Suppressor macrophage treated with lipopolysaccharide for 4 hours (primary cell): Measurements from ENCODE around the gene CSMD2.
"Not testable (repeated sequence)": the region's sequence is repeated elsewhere in the genome, so short reads cannot be mapped to it uniquely, and the experiment has no call there.

ENCODE experiments used
- DNase-seq: peaks from one replicate; pipeline ENCODE4 v3.0.0-alpha.2; 2020

The CSMD2 gene

GRCh38 chr1:33516428-33516827 is 648.6 kb downstream of the CSMD2 start:
- DNase-seq = no peak

- DNase-seq = no peak
These were observed 649.4 kb downstream of the CSMD2 start for GRCh38 chr1:33515607-33516006.

- no peak for DNase-seq
These were observed 649.9 kb downstream of the CSMD2 start for GRCh38 chr1:33515112-33515511.

GRCh38 chr1:33512226-33513011 is 652.6 kb downstream of the CSMD2 start:
- no peak for DNase-seq

GRCh38 chr1:33509276-33509675 is 655.8 kb downstream of the CSMD2 start:
- DNase-seq = not testable (repeated sequence)

- no peak for DNase-seq
These were observed 656.9 kb downstream of the CSMD2 start for GRCh38 chr1:33508151-33508550.

GRCh38 chr1:33507661-33508060 is 657.4 kb downstream of the CSMD2 start:
- DNase-seq = no peak

GRCh38 chr1:33503506-33503905 is 661.5 kb downstream of the CSMD2 start:
- DNase-seq = no peak

- DNase-seq = no peak
These were observed 662.3 kb downstream of the CSMD2 start for GRCh38 chr1:33502726-33503125.

- DNase-seq = no peak
These were observed 663.3 kb downstream of the CSMD2 start for GRCh38 chr1:33501774-33502173.

- peak; percentile 19 for DNase-seq
These were observed 663.7 kb downstream of the CSMD2 start for GRCh38 chr1:33501309-33501708.

- no peak for DNase-seq
These were observed 664.5 kb downstream of the CSMD2 start for GRCh38 chr1:33500547-33500946.

GRCh38 chr1:33497410-33497809 is 667.6 kb downstream of the CSMD2 start:
- DNase-seq = no peak

GRCh38 chr1:33494929-33495328 is 670.1 kb downstream of the CSMD2 start:
- no peak for DNase-seq

- no peak for DNase-seq
These were observed 676.4 kb downstream of the CSMD2 start for GRCh38 chr1:33488624-33489023.

GRCh38 chr1:33482412-33482811 is 682.6 kb downstream of the CSMD2 start:
- DNase-seq = no peak

GRCh38 chr1:33477451-33477850 is 687.6 kb downstream of the CSMD2 start:
- no peak for DNase-seq

GRCh38 chr1:33473900-33474299 is 691.1 kb downstream of the CSMD2 start:
- DNase-seq = no peak

- DNase-seq = peak; percentile 96
These were observed 692.6 kb downstream of the CSMD2 start, which contains the start of gene ZSCAN20 for GRCh38 chr1:33472269-33472980. Gene ZSCAN20 (plus strand): TSS chr1:33472645. CDS start chr1:33479289, 6,644 bp downstream.

GRCh38 chr1:33471416-33471815 is 693.6 kb downstream of the CSMD2 start:
- no peak for DNase-seq

GRCh38 chr1:33470495-33471012 is 694.5 kb downstream of the CSMD2 start:
- DNase-seq = peak; percentile 87

- DNase-seq = no peak
These were observed 695.3 kb downstream of the CSMD2 start for GRCh38 chr1:33469691-33470090.

- no peak for DNase-seq
These were observed 696.1 kb downstream of the CSMD2 start for GRCh38 chr1:33468967-33469366.

GRCh38 chr1:33468531-33468930 is 696.5 kb downstream of the CSMD2 start:
- no peak for DNase-seq
